ENCODE results near the gene OPHN1.

OPHN1 gene

GRCh38 chrX:68049466-68049865 is 383.8 kb downstream of the OPHN1 start:
- DNase-seq = peak; percentile 31

GRCh38 chrX:68048774-68049173 is 384.5 kb downstream of the OPHN1 start:
- no peak for DNase-seq

GRCh38 chrX:68045008-68045577 is 388.2 kb downstream of the OPHN1 start:
- peak; percentile 11 for DNase-seq

- no peak for DNase-seq
Measured at GRCh38 chrX:68043713-68044438, 389.4 kb downstream of the OPHN1 start.

GRCh38 chrX:68041110-68041509 is 392.2 kb downstream of the OPHN1 start:
- no peak for DNase-seq

- peak; percentile 34 for DNase-seq
Measured at GRCh38 chrX:68018248-68019203, 414.8 kb downstream of the OPHN1 start.

- DNase-seq = no peak
Measured at GRCh38 chrX:67998540-67998939, 434.8 kb downstream of the OPHN1 start.
